Fibroblast of skin of scalp (primary cell): Measurements from ENCODE around the gene RALGAPA2.

ENCODE experiments used
- DNase-seq: peaks from one replicate; pipeline ENCODE4 v3.0.0-alpha.2; 2013

RALGAPA2 gene

DNA sequence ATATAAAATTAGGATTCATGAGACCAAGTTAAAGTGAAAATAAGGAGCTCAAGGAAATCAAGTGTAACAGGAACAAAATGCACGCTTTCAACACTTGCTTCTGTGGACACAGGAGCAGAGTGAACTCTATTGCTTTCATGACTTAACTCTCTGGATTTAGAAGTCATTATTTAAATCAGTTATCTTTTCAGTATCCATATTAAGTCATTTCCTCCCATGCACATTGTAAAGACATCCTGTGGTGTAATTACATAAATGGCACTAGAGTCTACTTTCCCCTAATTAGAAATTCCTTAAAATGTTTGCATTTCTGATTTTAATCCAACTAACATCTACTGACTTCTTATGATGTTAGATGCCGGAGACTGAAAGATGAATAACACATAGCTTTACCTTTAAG lies 256.5 kb downstream of the RALGAPA2 start:
- DNase-seq: no peak

DNA sequence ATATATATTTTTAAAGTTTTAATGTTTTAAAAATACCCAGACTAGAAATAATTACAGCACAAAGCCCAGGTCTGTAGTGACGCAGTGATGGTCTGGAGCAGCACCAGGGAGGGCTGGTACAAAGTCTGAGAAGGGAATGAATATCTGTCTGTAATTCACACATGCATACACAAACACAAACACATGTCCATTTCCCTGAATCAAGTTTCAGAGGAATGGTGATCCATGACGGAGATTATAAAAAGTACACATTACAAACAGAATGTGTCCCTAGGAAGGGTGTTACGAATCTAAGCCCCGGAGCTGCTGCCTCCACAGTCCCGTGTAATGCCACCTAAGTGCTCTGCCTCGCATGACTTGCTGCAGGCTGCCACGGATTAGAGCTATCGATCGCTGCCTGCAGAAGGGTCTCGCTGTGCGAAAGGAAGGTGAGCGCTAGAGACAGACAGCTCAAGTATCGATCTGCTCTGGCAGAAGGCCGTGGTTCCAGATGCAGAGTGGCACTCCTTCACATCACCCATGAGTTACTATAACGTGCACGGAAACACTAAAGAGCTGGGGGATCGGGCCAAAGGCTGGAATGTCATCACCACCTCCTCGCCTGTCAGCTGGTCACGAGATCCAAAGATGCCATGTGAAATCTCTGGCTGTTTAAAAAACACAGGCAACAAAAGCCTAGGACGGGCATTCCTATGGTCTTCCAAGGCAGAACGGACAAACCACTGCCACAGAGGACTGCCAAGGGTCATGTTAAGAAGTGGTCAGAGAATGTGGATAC lies 257.4 kb downstream of the RALGAPA2 start:
- no peak for DNase-seq

DNA sequence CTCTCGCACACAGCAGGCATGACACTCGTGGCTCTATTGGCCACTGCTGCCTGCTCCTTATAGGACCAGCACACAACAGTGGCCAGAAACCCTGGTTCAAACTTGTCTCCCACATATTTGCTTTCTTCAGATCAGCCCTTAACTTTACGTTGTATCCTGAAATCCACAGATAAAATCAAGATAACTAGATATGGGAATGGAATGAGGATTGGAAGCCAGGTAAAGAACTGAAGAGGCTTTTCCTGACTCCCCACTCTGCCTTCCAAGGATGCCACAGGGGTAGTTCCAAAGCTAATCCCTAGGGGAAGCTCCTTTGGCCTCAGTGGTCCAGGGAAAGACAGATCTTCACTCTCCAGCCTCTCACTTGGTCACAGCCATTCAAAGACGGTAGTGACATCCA lies 258.1 kb downstream of the RALGAPA2 start:
- DNase-seq: no peak

DNA sequence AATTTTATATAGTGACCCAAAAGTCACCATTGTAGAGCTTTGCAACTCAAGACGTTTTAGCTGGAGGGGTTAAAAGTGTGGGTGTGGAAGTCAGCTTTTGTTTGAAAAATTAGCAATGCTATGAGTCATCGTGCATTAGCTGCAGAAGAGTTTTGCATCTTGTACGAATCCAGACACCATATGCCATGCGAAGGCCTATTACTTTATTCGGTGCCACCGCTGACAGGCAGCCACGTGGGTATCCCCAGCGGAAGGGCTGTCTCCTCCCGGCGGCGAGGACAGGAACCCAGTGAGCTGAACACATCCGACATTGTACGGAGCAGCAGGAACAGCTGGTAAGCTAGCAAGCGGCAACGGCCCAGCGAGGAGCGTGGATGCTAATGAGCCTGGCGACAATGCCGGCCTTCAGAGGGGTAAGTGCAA lies 260.2 kb downstream of the RALGAPA2 start:
- DNase-seq: peak; percentile 68

DNA sequence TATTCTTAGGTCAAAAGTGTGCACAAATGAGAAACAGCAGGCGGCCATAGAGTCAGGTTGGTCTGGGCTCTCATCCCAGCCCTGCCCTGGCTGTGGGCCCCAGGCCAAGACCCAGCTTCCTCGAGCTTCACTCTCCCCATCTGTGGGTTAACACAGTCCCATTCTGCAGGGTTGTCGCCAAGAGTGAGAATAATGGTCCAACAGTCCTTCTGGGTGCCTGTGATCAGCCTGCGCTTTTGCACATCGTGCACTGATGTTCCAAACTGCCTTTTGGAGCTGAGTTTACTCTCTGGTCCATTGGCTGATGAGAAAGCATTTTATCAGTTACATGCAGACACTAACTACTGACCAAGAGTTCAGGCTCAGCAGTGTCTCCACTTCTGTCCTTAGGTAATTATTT lies 261.9 kb downstream of the RALGAPA2 start:
- no peak for DNase-seq

DNA sequence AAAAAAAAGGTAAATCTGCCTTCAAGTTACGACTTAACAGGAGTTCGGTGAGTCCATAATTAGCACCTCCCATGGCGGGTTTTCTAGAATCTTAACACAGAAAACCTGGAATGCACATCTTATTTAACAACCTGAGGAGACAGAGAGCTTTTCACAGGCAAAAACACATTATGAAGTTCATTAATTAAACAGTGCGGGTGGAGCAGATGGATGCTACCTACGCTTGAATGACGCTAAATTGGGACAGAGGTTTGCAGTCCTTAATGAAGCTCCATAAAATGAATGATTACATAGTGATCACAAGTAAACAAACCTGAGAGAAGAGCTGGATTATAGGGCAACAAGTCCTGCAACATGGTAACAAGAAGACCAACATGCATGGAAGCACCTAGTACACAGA lies 263.6 kb downstream of the RALGAPA2 start:
- DNase-seq: no peak

DNA sequence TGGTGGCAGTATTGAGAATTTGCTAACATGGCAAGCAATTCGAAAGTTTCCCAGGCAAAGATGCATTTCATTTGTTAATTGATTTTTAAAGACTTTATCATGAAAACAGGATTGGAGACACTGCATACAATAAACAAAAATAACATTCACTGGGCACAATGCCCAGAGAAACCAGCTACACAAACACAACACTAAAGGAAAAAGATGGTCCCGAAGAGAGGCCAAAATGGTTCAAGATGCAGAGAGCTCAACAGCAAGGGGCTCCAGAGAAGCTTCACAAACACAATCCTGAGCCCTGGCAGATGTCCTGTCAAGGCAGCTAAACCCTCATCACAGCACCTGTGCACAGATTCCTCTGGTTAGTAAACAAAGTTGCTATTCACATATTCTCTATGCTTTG lies 265.2 kb downstream of the RALGAPA2 start:
- DNase-seq: no peak

DNA sequence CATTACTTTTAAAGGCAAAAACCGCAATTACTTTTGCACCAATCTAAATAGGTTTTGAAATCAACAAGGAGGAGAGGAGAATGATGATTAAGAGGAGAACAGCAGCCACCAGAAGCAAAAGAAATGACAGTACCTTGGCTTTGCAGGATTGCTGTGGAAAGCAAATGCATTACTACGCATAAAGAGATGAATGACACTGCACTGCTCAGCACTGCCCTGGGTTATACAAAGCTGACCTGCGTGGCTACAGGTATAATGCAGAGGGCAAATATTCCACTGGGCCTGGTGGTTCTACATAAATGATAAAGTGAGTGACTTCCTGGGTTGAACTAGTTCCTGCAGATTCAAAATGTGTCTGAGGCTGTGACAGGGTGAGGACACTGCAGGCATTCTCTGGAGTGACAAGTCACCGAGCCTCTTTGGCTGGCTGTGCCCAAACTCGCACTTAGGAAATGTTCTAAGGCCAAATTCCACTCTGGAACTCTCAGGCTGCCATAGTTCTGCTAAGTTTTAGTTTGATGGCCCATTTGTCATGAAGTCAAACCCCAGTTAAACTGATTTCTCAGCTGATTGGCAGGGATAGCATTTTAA lies 265.9 kb downstream of the RALGAPA2 start:
- no peak for DNase-seq

DNA sequence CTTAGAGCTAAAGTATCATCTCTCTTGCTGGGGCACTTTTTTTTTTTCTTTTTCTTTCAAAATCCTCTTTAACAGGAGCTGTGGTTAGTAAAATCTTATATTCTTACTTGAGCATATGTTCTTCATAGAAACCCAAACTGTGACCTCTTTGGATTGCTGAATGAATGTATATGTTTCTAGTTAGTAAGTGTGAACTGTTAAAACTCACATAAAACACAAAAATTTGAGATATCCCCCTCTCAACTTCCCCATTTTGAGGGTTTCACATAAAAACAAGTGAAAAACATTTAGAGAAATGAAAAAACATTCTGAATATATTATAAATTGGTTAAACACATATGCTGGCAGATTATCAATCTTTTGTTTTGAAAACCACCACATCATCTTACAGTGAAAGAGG lies 266.4 kb downstream of the RALGAPA2 start:
- DNase-seq: no peak

DNA sequence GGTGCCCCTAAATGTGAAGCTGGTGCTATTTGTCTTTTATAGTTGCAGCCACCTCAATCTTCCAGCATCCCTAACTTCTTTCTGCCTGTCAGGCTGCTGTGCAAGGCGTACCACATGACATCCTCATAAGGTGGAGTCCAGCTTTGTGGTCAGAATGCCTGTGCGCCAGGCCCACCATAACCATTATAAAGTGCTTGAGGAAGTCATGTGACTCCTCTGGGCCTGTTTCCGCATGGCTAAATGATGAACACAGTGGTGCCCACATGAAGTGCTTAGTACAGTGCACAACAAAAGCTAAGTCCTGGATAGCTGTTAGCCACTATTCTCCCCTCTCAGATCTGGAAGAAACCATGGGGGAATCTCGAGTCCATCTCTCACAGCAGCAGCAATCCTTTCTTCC lies 268.9 kb downstream of the RALGAPA2 start:
- DNase-seq: no peak

DNA sequence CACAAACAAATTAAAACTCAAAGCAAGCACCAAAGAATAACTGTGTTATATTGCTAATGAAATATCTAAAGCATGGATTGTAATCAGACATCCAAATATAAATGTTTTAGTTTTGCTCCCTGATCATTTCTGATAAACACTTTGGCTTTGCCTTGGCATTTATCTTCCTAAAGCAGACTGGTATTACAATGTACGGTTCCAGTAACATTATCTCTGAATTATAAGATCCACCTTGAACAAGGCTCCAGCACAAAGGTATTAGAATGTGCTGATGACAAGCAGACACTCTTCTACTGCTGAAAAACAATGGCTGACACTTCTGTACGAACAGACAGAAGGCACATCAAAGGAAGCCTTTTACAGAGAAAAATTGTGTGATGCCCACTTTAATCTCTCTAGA lies 270.0 kb downstream of the RALGAPA2 start:
- no peak for DNase-seq

DNA sequence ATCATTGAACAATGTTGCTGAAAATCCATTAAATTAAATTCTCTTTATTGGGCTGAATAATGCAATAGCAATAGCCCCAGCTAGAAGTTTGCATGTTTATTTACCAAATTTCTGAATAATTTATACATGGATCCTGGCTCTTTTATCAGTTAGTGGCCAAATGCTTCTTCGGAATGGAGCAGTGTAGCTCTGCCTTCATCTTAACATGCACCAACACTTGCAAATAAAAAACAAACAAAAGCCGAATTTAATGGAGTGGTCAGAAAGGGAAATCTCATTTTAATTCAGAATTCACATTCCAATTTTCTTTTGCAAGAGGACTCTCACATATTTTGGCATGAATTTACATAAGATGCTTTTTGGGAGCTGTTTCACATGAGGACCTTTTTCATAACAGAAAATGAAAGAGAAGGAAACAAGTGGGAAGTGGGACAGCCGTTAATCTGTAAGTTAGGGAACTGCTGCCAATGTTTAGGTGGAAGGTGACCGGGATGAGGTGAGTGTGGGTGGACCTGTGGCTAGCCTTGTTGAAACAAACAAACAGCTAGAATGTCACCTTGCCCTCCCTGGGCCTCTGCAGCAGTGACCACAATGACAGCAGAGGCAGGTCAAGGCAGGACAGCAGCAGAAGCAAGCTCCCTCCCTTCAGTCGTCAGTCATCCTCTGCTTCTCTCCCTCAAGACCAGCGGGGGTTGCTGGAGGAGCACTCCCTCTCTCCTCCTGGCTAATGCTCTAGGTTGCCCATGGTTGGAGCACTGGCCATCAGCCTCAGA lies 271.4 kb downstream of the RALGAPA2 start:
- DNase-seq: no peak

DNA sequence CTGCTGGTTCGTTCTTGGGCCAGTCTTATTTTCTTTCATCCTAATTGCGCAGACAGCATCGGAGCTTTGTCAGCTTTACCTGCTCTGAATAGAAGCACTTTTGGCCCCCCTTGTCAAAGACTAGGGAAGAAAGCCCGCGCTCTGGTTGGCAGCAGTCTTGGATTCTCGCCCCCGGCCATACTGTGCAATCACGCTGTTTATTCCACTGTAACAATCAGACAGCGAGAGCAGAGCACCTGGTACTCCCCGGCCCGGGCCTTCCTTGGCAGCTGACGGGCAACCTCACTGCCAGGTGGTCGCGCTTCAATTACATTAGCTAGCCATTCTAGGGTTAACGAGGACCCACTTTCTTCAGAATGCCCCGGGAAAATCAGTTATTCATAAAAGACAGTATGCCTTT lies 272.0 kb downstream of the RALGAPA2 start:
- no peak for DNase-seq

DNA sequence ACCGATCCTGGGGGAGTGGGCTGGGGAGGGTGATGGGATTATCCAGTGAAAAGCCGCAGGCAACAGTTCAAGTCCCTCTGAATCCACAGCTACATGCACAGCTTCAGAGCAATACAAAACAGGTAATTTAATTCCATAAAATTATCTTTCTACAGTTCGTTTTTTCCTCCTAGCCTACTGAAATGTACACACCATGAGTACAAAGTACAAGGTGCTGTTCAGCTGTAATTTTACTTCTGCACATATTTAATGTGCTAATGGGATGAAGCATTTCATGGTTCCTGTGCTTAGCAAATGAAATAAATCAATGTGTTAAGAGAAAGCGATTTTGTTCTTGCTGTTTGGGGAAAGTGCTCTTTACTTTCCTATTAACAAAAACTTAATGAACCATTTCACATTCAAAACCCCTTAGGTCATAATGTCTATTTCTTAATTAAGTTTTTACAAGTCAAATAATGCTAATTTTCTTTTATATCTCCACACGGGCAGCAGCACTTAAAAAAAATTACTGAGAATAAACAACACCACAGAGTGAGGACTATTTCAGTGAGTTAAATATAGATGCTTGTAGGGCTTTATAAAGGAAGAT lies 272.7 kb downstream of the RALGAPA2 start:
- DNase-seq: no peak

DNA sequence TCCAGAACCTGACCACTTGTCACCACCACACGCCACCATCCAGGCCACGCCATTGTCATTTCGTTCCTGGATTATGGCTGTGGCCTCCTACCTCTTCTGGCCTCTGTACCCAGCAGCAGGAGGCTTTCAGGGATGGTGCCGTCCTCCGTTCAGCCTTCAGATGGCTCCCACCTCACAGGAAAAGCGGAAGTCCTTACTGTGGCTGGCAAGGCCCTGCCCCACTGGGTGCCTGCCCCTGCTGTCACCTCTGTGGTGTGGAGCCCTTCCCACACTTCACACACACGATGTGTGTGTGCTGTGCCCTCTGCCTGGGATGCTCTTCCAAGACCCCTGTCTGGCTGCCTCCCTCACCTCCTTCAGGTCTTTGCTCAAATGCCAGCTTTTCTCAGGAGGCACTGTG lies 275.1 kb downstream of the RALGAPA2 start:
- no peak for DNase-seq

DNA sequence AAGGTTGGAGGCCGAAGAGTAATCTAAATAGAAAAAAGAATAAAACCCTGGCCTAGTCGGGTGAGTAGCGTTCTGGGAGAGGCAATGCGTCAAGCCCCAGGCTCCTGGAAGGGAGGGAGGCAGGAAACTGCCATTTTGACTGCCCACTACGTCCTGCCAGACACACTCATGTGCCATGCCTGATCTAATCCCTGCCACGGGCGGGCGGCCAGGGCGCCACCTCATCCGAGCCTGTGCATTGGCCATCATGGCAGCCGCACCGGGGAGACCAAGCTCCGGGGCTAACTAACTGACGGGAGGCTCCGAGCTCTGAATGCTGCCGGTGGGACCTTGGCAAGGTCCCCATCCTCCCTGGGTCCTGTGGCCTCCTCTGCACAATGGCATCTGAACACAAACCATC lies 275.8 kb downstream of the RALGAPA2 start:
- no peak for DNase-seq

DNA sequence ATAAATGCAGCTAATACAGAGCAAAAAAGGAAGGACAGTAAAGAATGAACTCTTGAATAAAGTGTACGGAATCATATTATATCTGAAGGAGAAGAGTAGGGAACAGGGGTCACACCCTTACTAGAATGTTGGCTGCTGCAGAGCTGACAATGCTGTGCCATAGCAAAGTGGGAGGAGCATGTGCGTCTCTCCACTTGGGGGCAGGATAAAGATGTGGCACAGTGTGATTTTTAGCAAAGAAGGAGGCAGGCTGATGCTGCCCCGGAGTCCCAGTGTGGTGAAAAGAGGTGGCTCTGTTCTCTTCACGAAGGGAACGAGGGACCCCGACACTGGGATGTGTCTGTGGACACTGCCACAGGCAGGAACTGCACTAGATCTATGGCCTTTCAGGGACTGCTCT lies 277.0 kb downstream of the RALGAPA2 start:
- DNase-seq: no peak

DNA sequence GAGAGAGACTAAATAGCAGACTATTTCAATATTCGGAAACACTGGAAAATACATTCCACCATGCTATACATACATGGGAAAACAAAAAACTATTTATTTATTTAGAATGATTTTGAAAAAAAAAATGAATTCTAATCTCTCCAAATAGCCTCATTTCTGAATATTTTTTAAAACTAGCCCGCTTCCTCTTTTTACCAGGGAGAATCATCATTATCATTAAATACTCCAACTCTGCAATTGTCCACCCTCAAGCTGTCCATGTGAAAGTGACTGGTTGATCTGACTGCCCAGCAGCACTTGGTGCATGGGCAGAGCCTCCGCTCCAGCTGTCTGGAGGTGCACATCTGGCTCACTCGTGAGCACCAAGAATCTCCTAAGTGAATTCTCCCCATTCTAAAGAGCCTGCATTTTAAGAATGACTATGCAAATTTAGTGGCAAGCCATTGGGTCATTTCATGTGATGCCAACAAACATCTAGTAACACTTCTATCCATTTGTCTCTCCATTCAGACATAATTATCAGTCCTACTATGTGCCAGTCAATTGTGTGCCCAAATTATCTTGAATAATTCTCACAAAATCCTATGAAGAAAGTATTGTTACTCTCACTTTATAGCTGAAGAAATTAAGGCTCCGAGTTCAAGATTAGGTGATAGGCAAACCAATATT lies 279.7 kb downstream of the RALGAPA2 start:
- no peak for DNase-seq

DNA sequence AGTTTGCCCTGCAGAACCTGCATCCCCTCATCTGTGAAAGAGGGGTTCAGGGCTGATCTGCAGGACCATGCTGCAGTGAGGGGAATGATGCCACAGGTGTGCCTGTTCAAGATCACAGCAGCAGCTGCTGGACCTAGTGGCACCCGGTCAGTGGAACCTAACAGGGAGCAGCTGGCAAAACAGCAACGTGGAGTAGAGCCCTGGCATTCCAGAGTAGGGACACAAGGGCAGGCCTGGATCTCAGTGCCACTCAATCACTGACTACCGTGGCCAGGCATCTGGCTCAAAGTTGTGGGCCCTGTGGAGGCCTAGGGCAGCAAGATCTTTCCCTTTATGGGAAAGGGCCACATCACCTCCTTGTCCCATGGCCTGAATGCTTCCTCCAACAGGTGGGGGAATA lies 282.4 kb downstream of the RALGAPA2 start:
- no peak for DNase-seq

DNA sequence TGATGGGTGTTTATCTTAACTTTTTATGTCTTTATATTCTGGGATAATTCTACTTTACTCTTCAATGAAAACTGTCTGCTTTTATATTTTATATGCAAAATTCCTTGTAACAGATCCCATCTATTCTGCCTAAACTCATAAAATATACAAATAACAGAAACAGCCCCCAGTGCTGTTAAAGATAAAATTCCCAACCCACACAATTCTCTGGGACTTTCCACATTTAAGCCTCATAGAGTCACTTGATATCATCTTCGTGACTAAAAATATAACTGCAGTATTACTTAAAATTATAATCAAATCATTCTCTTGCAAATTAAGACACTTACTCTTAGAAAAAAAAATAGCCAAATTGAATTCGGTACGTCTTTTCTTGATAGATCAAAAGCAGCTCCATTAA lies 284.4 kb downstream of the RALGAPA2 start:
- DNase-seq: no peak

DNA sequence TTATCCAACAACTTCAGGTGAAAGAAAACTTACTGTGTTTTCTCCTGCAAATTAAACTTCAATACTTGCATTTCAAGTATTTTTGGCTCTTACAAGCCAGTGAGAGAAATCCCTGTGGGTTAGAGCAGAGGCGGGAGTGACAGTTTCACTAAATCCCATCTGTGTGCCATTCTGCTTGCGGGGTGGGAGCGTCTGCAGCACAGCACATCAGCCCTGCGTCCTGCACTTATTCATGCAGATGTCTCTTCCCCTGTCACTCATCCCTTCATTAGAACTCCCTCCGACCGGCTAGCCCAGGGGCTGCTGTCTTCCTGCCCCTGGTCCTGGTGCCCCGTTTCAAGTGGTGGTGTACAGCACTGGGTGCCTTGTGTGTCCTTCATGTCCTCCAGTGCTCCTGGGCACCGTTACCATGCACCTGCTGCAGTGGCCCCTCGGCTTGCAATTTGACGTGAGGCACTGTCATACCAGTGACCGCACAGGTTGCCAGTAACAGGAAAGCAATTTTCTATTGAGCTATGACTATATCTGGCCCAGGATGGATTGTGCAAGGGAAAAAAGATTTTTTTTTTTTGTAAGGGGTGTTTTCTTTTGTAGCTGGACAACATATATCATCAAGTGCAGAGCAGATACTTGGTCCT lies 285.1 kb downstream of the RALGAPA2 start:
- no peak for DNase-seq

DNA sequence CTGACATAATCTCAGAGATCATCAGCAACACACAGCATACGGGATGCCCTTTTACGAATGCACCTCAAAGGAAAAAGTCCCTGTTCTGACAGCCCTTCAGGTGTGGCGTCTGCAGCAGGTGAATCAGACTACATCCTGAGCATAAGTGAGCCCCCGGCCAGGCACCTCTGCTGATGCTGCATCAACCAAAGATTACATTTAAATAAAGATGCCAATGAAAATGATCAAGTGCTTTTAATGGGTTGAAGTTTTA lies 285.9 kb downstream of the RALGAPA2 start:
- DNase-seq: no peak
